ENCODE results near the gene CREM.
"Not testable (repeated sequence)": the region's sequence is repeated elsewhere in the genome, so short reads cannot be mapped to it uniquely, and the experiment has no call there.

The CREM gene

GRCh38 chr10:35194471-35194870, 67.8 kb downstream of the CREM start:
- DNase-seq (ENCODE audit: low read depth, low spot score) = no peak

GRCh38 chr10:35194906-35195305, 68.3 kb downstream of the CREM start:
- DNase-seq (ENCODE audit: low read depth, low spot score) = peak; percentile 23

GRCh38 chr10:35195361-35196306, 69.0 kb downstream of the CREM start:
- peak; percentile 68 for DNase-seq (ENCODE audit: low read depth, low spot score)

GRCh38 chr10:35200487-35200886, 73.8 kb downstream of the CREM start:
- no peak for DNase-seq (ENCODE audit: low read depth, low spot score)

- DNase-seq (ENCODE audit: low read depth, low spot score) = no peak
Observed at GRCh38 chr10:35201234-35201633, 74.6 kb downstream of the CREM start.

- no peak for DNase-seq (ENCODE audit: low read depth, low spot score)
Observed at GRCh38 chr10:35202050-35202449, 75.4 kb downstream of the CREM start.

- no peak for DNase-seq (ENCODE audit: low read depth, low spot score)
Observed at GRCh38 chr10:35203745-35204144, 77.1 kb downstream of the CREM start.

- no peak for DNase-seq (ENCODE audit: low read depth, low spot score)
Observed at GRCh38 chr10:35204650-35205319, 78.1 kb downstream of the CREM start.

GRCh38 chr10:35206274-35206673, 79.6 kb downstream of the CREM start:
- DNase-seq (ENCODE audit: low read depth, low spot score) = no peak

- DNase-seq (ENCODE audit: low read depth, low spot score) = no peak
Observed at GRCh38 chr10:35208536-35208935, 81.9 kb downstream of the CREM start.

- no peak for DNase-seq (ENCODE audit: low read depth, low spot score)
Observed at GRCh38 chr10:35208949-35209613, 82.4 kb downstream of the CREM start.

- no peak for DNase-seq (ENCODE audit: low read depth, low spot score)
Observed at GRCh38 chr10:35210961-35211360, 84.3 kb downstream of the CREM start.

- DNase-seq (ENCODE audit: low read depth, low spot score) = no peak
Observed at GRCh38 chr10:35211390-35211789, 84.7 kb downstream of the CREM start.

GRCh38 chr10:35212856-35213255, 86.2 kb downstream of the CREM start:
- DNase-seq (ENCODE audit: low read depth, low spot score) = no peak

GRCh38 chr10:35213699-35214098, 87.1 kb downstream of the CREM start:
- DNase-seq (ENCODE audit: low read depth, low spot score) = no peak

GRCh38 chr10:35214607-35215020, 88.0 kb downstream of the CREM start:
- no peak for DNase-seq (ENCODE audit: low read depth, low spot score)

GRCh38 chr10:35215107-35215506, 88.5 kb downstream of the CREM start:
- no peak for DNase-seq (ENCODE audit: low read depth, low spot score)

GRCh38 chr10:35216303-35216905, 89.8 kb downstream of the CREM start:
- DNase-seq (ENCODE audit: low read depth, low spot score) = no peak

- DNase-seq (ENCODE audit: low read depth, low spot score) = not testable (repeated sequence)
Observed at GRCh38 chr10:35216956-35217355, 90.3 kb downstream of the CREM start.

- no peak for DNase-seq (ENCODE audit: low read depth, low spot score)
Observed at GRCh38 chr10:35217455-35217854, 90.8 kb downstream of the CREM start.

- DNase-seq (ENCODE audit: low read depth, low spot score) = peak; percentile 70
Observed at GRCh38 chr10:35218339-35218955, 91.8 kb downstream of the CREM start.

All from activated CD4-positive, CD25-positive, alpha-beta regulatory T cell treated with anti-CD3 and anti-CD28 coated beads, Interleukin-2, amount 50 U/mL, for 16 hours (primary cell).